SK-N-SH (cell line): ENCODE data around the gene IFNLR1.

Experiments
- CTCF ChIP-seq: fragments of 200-600 bp; sonication (generic); IDR thresholded peaks from 2 replicates; pipeline ENCODE4 v1.6.1; 2017; ENCODE audit warnings: antibody characterized with exemption, mild to moderate bottlenecking, moderate library complexity
- ZBTB33 ChIP-seq: IDR thresholded peaks from 2 replicates; pipeline ENCODE4 v1.4.0; 2012; ENCODE audit warnings: low read depth, borderline replicate concordance

- no peak for TF ChIP-seq ZBTB33
- no peak for TF ChIP-seq CTCF
Observed at GRCh38 chr1:24204116-24204515, 17.0 kb upstream of the IFNLR1 start.
